ENCODE results near the gene SLC38A10. TPM values are rescaled to one million over a fixed set of nuclear protein-coding genes. Genes with fewer than 3 reads are reported as not detected.
A peak's percentile ranks its signal among the peaks of the same experiment; 100 is the strongest.

The SLC38A10 gene
- total RNA-seq, 1 experiment from 2014 or later, result 109 TPM

- Histone ChIP-seq H3K27me3 (ENCODE audit: insufficient read depth, low read length) (no peaks in the 10 kb centered on the region), H3K4me1 (ENCODE audit: control insufficient read depth in 1 of 2, insufficient read depth in 2 of 2, low read length in 2 of 2) (peaks cover 47 to 70% of the 10 kb centered on the region in 2 experiments), H3K9me3 (ENCODE audit: control insufficient read depth in 1 of 2, insufficient read depth in 1 of 2, low read depth in 1 of 2, low read length in 2 of 2) (no peaks in the 10 kb centered on the region), H2AFZ (ENCODE audit: low read depth, low read length, poor library complexity, severe bottlenecking) (no peak overlapping the region), H3K9me2 (ENCODE audit: insufficient read depth) (no peaks in the 10 kb centered on the region), H3K36me3 (ENCODE audit: control insufficient read depth in 1 of 2, insufficient read depth in 2 of 2, low read length in 2 of 2) (no peaks in the 10 kb centered on the region; a peak in 1 of 4 replicates), H3K4me2 (ENCODE audit: low read length) (peak overlapping the region; percentile 52), H3K4me3 (replicated peaks in 1 of 2; ENCODE audit: low read depth in 1 of 2, low read length in 2 of 2) (no peak overlapping the region), H3K9ac (ENCODE audit: low read length) (0 out of 2 replicates have a peak overlapping the region, but pooled peaks have one; percentile 3), H3K27ac (ENCODE audit: low read depth, low read length) (peak overlapping the region; percentile 4; the same call in 1 of the 2 replicates), H4K20me1 (ENCODE audit: insufficient read depth) (no peaks in the 10 kb centered on the region), H3K79me2 (ENCODE audit: insufficient read depth, low read length) (peaks cover 35% of the 10 kb centered on the region)
- TF ChIP-seq RAD21 (IDR thresholded peaks at IDR 0.05; ENCODE audit: low read depth), result no peak
- TF ChIP-seq SP1 (IDR thresholded peaks at IDR 0.05; ENCODE audit: low read depth), result no peak
- no peak for TF ChIP-seq EZH2phosphoT487 (IDR thresholded peaks at IDR 0.05; ENCODE audit: borderline replicate concordance)
- no peak for TF ChIP-seq CTCF (IDR thresholded peaks at IDR 0.05 in 2 of 3, conservative IDR thresholded peaks at IDR 0.05 in 1 of 3; ENCODE audit: borderline replicate concordance in 1 of 3, insufficient read depth in 1 of 3, low read depth in 2 of 3, low read length in 2 of 3)
- no peak for TF ChIP-seq MAX (IDR thresholded peaks at IDR 0.05)
- TF ChIP-seq ZBTB33 (IDR thresholded peaks at IDR 0.05; ENCODE audit: extremely low read depth, insufficient replicate concordance, low read length), result no peak
- no peak for TF ChIP-seq EZH2 (IDR thresholded peaks at IDR 0.05)
- TF ChIP-seq FOSL1 (IDR thresholded peaks at IDR 0.05; ENCODE audit: low read depth), result no peak
- no peak for TF ChIP-seq SIN3A (IDR thresholded peaks at IDR 0.05; ENCODE audit: low read depth)
- TF ChIP-seq POLR2AphosphoS5 (IDR thresholded peaks at IDR 0.05; ENCODE audit: low read depth, low read length), result no peak; the same call in 1 of the 2 replicates
- no peak for TF ChIP-seq SRF (IDR thresholded peaks at IDR 0.05; ENCODE audit: low read depth)
- no peak for TF ChIP-seq EGR1 (IDR thresholded peaks at IDR 0.05; ENCODE audit: low read depth)
- no peak for TF ChIP-seq JUND (IDR thresholded peaks at IDR 0.05)
- TF ChIP-seq CBX3 (IDR thresholded peaks at IDR 0.05; ENCODE audit: low read depth), result no peak
- no peak for TF ChIP-seq ELF1 (IDR thresholded peaks at IDR 0.05; ENCODE audit: borderline replicate concordance, low read depth)
- no peak for TF ChIP-seq YY1 (IDR thresholded peaks at IDR 0.05; ENCODE audit: extremely low read depth, insufficient replicate concordance, low read depth, low read length)
- no peak for TF ChIP-seq POLR2A (IDR thresholded peaks at IDR 0.05; ENCODE audit: borderline replicate concordance, extremely low read depth, insufficient read depth, insufficient read length)
- no peak for TF ChIP-seq TCF7L2 (IDR thresholded peaks at IDR 0.05; ENCODE audit: borderline replicate concordance, extremely low read depth, insufficient read depth, insufficient read length)
- TF ChIP-seq CEBPB (IDR thresholded peaks at IDR 0.05; ENCODE audit: low read depth), result no peak
- TF ChIP-seq ZFX (IDR thresholded peaks at IDR 0.05), result no peak
- no TSS peak for BruUV-seq (replicated peaks)
- ATAC-seq (no peak), DNase-seq (ENCODE audit: low read depth, low spot score) (no peak)
- ChIA-PET POLR2A (no interaction called here), CTCF (no interaction called here), RAD21 (ENCODE audit: low non-redundant PET in 1 of 2, low total read pairs in 2 of 2, uncharacterized antibody in 2 of 2, unreplicated experiment in 2 of 2) (no interaction called here)
- intact Hi-C loops (cut with micrococcal nuclease), result no loop called here
These were observed 44.6 kb upstream of the SLC38A10 start for GRCh38 chr17:81339534-81340296.
